Vagina (tissue), 2 donors: ENCODE data around the gene TMBIM6. TPM values are rescaled to one million over a fixed set of nuclear protein-coding genes. Genes with fewer than 3 reads are reported as not detected.

Experiments used
- DNase-seq, 2 donors: peaks; one replicate each; pipeline ENCODE4 v3.0.0-alpha.2; 2017; ENCODE audit errors: extremely low spot score in 2 of 2
- H3K27ac ChIP-seq: fragments of 200-600 bp; sonication (generic); one replicate; pipeline ENCODE4 v1.5.1; 2019
- H3K27me3 ChIP-seq: fragments of 200-600 bp; sonication (generic); one replicate; pipeline ENCODE4 v1.5.1; 2019
- H3K36me3 ChIP-seq, 2 donors: fragments of 200-600 bp; sonication (generic); one replicate each; pipeline ENCODE4 v1.5.1; 2017 to 2019
- H3K4me1 ChIP-seq: fragments of 200-600 bp; sonication (generic); one replicate; pipeline ENCODE4 v1.5.1; 2019
- H3K4me3 ChIP-seq, 2 donors: fragments of 200-600 bp; sonication (generic); 1 replicate in 1 of 2; 2 replicates in 1 of 2; pipeline ENCODE4 v1.5.1; 2016 to 2019
- H3K9me3 ChIP-seq: fragments of 200-600 bp; sonication (generic); one replicate; pipeline ENCODE4 v1.5.1; 2019
- CTCF ChIP-seq, 3 experiments: fragments of 450-650 bp in 2 of 3; fragments of 200-600 bp in 1 of 3; sonication (generic) in 1 of 3; IDR thresholded peaks; one replicate each; pipeline ENCODE4 v1.5.1; 2017 to 2019; ENCODE audit warnings: antibody characterized with exemption in 3 of 3, mild to moderate bottlenecking in 2 of 3, moderate library complexity in 2 of 3
- POLR2A ChIP-seq, 2 donors: fragments of 450-650 bp; IDR thresholded peaks; one replicate each; pipeline ENCODE4 v1.6.1; 2017; ENCODE audit warnings: antibody characterized with exemption in 2 of 2, mild to moderate bottlenecking in 2 of 2, moderate library complexity in 2 of 2
- POLR2AphosphoS5 ChIP-seq, 2 donors: sonication (generic); formaldehyde crosslinking; IDR thresholded peaks; one replicate each; pipeline ENCODE4 v1.9.0; 2017; ENCODE audit warnings: antibody characterized with exemption in 2 of 2, mild to moderate bottlenecking in 2 of 2, low read depth in 1 of 2; ENCODE audit not compliant: insufficient read depth in 1 of 2
- intact Hi-C: fragments of 100-400 bp; cut with DNase I; formaldehyde crosslinking; loops from one replicate; pipeline ENCODE4 v1.15.1; 2023
- total RNA-seq: library from RNA; depleted of rRNA; stranded (reverse); fragments of >200 nt; gene quantifications from one replicate; pipeline ENCODE4 v1.2.3, GENCODE V29; 2016

The TMBIM6 gene
- total RNA-seq, 1 donor from 2014 or later, result 240 TPM

GRCh38 chr12:49809381-49809905 lies 68.1 kb downstream of the TMBIM6 start:
- TF ChIP-seq POLR2A (IDR thresholded peaks at IDR 0.05) (no peak), POLR2AphosphoS5 (IDR thresholded peaks at IDR 0.05; ENCODE audit: insufficient read depth in 1 of 2, low read depth in 1 of 2) (no peak), CTCF (IDR thresholded peaks at IDR 0.05) (no peak)
- peaks cover 0 to 12% of the 10 kb centered on the region in 2 donors for H3K36me3 ChIP-seq
- H3K4me1 ChIP-seq, result peaks cover 20% of the 10 kb centered on the region
- no peak for DNase-seq
- intact Hi-C loops, result no loop called here
- no peaks in the 10 kb centered on the region for H3K9me3 ChIP-seq
- H3K4me3 ChIP-seq, result no peak overlapping the region
- no peaks in the 10 kb centered on the region for H3K27me3 ChIP-seq
- H3K27ac ChIP-seq, result peak overlapping the region; percentile 67

DNA sequence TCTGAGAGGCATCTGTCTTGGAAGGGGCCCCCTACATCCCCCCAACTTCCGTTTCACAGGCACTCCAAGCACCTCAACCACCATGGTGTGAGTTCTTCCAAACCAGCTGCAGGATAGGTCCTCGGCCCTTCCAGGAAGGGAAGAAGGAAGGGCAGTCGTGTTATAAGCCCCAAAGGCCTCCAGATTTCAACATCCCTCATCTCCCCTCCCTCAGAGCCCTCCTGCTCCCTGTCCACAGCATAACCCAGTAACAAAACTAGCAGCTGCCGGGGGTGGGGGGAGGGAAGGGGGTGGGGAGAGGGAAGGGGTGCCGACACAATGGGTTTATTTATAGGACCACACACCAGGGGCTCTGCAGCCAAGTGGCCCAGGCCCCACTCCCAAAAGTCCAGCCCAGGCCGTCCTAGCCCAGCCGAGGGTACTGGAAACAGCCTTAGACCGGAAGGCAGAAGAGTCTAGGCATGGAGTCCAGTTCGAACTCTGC lies 68.6 kb downstream of the TMBIM6 start:
- no peak overlapping the region for H3K4me3 ChIP-seq
- no peak for DNase-seq
- H3K4me1 ChIP-seq, result peaks cover 20% of the 10 kb centered on the region
- H3K27me3 ChIP-seq, result no peaks in the 10 kb centered on the region
- intact Hi-C loops, result no loop called here
- peak overlapping the region; percentile 67 for H3K27ac ChIP-seq
- peaks cover 0 to 9% of the 10 kb centered on the region in 2 donors for H3K36me3 ChIP-seq
- H3K9me3 ChIP-seq, result no peaks in the 10 kb centered on the region
- TF ChIP-seq POLR2A (IDR thresholded peaks at IDR 0.05), result no peak
- no peak for TF ChIP-seq POLR2AphosphoS5 (IDR thresholded peaks at IDR 0.05; ENCODE audit: insufficient read depth in 1 of 2, low read depth in 1 of 2)
- no peak for TF ChIP-seq CTCF (IDR thresholded peaks at IDR 0.05)

- H3K9me3 ChIP-seq, result no peaks in the 10 kb centered on the region
- peaks cover 20% of the 10 kb centered on the region for H3K4me1 ChIP-seq
- H3K27ac ChIP-seq, result no peak overlapping the region
- intact Hi-C loops, result no loop called here
- H3K4me3 ChIP-seq, result no peak overlapping the region
- no peaks in the 10 kb centered on the region for H3K36me3 ChIP-seq
- TF ChIP-seq POLR2AphosphoS5 (IDR thresholded peaks at IDR 0.05; ENCODE audit: insufficient read depth in 1 of 2, low read depth in 1 of 2) (no peak), POLR2A (IDR thresholded peaks at IDR 0.05) (no peak), CTCF (IDR thresholded peaks at IDR 0.05) (no peak)
- no peak for DNase-seq
- H3K27me3 ChIP-seq, result no peaks in the 10 kb centered on the region
Measured at GRCh38 chr12:49811136-49811535, 69.8 kb downstream of the TMBIM6 start.

GRCh38 chr12:49811961-49812401 lies 70.6 kb downstream of the TMBIM6 start:
- H3K4me1 ChIP-seq, result peaks cover 20% of the 10 kb centered on the region
- no peak overlapping the region for H3K4me3 ChIP-seq
- H3K27ac ChIP-seq, result no peak overlapping the region
- intact Hi-C loops, result no loop called here
- no peaks in the 10 kb centered on the region for H3K36me3 ChIP-seq
- TF ChIP-seq POLR2AphosphoS5 (IDR thresholded peaks at IDR 0.05; ENCODE audit: insufficient read depth in 1 of 2, low read depth in 1 of 2) (no peak), CTCF (IDR thresholded peaks at IDR 0.05) (no peak), POLR2A (IDR thresholded peaks at IDR 0.05) (no peak)
- H3K27me3 ChIP-seq, result no peaks in the 10 kb centered on the region
- no peaks in the 10 kb centered on the region for H3K9me3 ChIP-seq
- no peak for DNase-seq

DNA sequence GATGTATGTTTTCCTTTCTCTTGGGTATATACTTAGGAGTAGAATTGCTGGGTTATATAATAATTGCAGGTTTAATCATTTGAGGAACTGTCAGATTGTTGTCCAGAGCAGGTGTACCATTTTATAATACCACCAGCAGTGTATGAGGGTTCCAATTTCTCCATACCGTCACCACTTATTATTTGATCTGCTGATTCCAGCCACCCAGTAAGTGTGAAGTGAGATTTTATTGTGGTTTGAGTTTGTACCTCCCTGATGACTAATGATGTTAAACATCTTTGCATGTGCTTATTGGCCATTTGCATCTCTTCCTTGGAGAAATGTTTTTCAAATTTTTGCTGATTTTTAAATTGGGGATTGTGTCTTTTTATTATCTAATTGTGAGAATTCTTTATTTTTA lies 71.8 kb downstream of the TMBIM6 start:
- TF ChIP-seq POLR2A (IDR thresholded peaks at IDR 0.05), result no peak
- no peak for TF ChIP-seq CTCF (IDR thresholded peaks at IDR 0.05)
- TF ChIP-seq POLR2AphosphoS5 (IDR thresholded peaks at IDR 0.05; ENCODE audit: insufficient read depth in 1 of 2, low read depth in 1 of 2), result no peak
- no peak overlapping the region for H3K27ac ChIP-seq
- H3K36me3 ChIP-seq, result no peaks in the 10 kb centered on the region
- DNase-seq, result no peak
- intact Hi-C loops, result no loop called here
- no peak overlapping the region for H3K4me3 ChIP-seq
- no peaks in the 10 kb centered on the region for H3K27me3 ChIP-seq
- peaks cover 20% of the 10 kb centered on the region for H3K4me1 ChIP-seq
- no peaks in the 10 kb centered on the region for H3K9me3 ChIP-seq
